CD4-positive, alpha-beta T cell treated with Interleukin-10 for 1 hour (primary cell): Measurements from ENCODE around the gene C5orf63.
"Not testable (repeated sequence)": the region's sequence is repeated elsewhere in the genome, so short reads cannot be mapped to it uniquely, and the experiment has no call there.

Experiments used
- DNase-seq: peaks from one replicate; pipeline ENCODE4 v3.0.0-alpha.2; 2020

Gene C5orf63

DNA sequence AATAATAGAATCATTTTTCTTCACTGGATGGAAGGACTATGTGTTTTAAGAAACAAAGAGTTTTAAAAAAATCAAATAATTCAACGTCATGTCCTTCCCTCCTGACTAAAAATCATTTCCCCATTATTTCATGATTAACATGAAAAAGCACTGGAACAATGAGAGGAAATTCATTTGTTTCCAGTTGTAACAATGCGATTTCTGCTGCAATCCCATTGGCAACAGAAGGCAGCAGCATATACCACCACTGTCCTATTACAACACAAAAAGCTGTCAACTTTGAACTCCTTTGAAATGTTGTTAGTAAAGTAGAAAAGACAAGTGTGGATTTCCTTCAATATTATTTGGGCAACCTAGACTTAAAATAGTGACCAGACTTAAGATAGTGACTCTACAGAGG, 3.1 kb downstream of the C5orf63 start:
- no peak for DNase-seq

GRCh38 chr5:127068493-127069214, 4.6 kb downstream of the C5orf63 start:
- no peak for DNase-seq

GRCh38 chr5:127066721-127067120, 6.6 kb downstream of the C5orf63 start:
- DNase-seq = no peak

GRCh38 chr5:127064253-127064840, 9.0 kb downstream of the C5orf63 start:
- no peak for DNase-seq

DNA sequence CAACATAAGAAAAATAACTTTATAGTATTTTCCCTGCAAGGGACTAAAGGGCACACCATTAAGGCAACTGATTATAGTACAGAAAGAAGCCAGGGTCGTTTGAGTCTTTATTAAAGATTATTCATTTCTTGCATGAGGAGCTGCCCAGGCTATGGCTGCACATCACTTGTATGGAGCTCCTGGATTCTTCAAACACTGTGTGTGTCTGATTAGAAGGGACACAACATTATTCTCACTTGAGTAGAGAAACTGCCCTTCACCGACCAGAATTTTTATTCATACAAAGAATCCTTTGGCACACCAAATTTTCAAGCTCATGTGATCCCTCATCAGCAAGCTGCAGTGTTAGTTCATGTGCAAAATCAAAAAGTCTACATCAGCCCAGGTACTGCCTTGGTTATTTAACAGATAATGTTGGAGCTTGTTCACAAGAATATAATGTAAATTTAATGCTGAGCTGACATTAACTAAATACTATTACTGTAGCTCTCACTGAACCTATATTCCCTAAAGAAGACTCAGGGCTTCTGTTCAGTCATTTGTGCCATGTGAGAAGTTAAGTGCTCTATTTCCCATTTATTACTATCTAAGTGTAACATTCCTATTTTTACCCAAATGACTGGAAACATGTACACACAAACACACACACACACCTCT, 9.9 kb downstream of the C5orf63 start:
- no peak for DNase-seq

GRCh38 chr5:127061956-127062355, 11.3 kb downstream of the C5orf63 start:
- no peak for DNase-seq

DNA sequence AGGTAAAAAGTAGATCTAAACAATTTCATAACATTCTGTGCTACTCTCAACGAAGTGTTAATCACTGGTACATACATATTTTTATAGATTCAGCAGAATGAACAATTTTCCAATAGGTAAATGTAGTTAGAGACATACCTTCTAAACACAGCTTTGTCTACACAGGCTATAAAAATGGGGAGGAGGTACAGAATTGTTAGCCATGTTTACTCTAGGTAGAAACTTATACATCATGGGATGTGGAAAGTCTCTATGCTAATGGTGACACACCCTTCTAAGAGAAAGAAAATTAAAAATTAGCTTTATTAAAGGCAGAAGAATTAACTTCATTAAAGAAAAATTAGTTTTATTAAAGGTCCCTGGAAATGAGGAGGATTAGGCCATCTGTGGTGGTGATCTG, 11.8 kb downstream of the C5orf63 start:
- DNase-seq = no peak

DNA sequence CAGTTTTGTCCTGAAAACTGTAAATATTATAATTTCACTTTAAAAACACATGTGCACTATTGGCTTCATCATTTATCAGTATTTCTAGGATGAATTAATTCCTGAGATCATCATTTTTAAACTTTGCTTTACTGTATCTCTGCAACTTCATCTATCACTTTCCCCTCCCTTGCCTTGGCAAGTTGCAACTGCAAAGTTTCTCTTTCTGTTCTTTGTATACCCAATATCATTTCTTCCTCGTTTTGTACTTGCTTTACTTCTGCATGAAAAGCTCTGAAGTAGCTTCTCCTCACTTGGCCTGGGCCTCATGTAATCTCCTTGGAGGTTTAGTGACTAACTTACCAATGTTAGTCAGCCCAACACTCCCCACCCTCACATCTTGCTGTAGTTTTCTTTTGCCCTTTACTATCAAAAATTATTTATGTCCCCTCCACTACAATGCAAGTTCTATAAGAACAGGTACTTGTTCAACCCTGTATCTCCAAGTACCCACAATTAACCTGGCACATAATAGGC, 12.8 kb downstream of the C5orf63 start:
- DNase-seq = no peak

DNA sequence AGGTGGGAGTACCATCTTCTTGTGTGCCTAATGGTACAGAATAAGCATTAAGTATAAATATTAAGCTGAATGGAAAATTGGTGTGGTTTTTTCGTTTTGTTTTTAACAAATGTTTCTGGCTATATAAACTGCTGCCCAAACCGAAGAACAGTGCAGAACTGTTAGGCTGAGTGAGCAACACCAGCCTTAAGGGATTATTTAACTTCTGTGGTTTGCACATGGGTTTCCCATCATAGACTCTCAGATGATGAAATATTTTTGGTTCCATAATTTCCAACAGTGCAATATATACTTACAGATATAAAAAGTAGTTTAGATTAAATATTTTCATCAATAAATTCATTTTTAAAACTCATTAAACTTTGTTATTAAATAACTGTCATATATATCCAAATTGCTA, 16.4 kb downstream of the C5orf63 start:
- no peak for DNase-seq

DNA sequence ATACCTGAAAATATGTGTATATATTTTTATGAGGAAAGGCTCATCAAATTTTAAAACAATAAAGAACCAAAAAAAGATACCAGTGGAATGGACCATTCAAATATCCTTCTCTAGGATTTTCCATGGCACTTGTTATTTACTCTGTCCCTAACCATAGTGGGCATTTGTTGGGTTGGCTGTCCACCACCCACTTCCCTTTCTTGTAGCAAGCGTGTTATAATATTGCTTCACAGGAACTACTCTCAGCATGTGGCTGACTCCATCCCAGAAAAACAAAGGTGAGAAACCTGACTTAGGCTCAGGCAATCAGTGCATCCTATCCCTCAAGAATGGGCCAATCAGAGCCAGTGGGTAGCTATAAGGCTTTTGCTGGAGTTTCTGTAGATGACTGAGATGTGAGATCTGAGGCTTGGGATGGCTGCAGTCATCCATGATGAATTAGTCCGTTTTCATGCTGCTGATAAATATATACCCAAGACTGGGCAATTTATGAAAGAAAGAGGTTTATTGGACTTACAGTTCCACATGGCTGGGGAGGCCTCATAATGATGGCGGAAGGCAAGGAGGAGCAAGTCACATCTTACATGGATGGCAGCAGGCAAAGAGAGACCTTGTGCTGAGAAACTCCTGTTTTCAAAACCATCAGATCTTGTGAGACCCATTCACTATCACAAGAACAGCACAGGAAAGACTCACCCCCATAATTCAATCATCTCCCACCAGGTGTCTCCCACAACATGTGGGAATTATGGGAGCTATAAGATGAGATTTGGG, 17.2 kb downstream of the C5orf63 start:
- no peak for DNase-seq

- DNase-seq = not testable (repeated sequence)
Measured at GRCh38 chr5:127053551-127053950, 19.8 kb downstream of the C5orf63 start.

DNA sequence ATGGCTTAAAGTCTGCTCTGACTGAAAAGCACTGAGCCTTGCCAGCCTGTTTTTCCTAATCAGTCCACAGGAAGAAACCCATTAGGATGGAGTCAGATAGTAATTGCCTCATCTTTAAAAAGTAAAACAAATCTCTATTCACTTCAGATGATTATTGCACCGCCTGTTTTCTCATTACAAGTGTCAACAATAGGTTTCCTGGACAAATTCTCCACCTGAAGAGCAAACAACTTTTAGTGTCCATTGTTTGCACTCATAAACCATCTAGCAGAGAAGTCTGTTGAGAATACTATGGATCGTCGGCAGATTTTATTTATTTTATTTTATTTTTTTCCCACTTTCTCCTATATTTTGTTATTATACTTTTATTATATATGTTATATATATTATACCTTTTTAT, 20.3 kb downstream of the C5orf63 start:
- no peak for DNase-seq

DNA sequence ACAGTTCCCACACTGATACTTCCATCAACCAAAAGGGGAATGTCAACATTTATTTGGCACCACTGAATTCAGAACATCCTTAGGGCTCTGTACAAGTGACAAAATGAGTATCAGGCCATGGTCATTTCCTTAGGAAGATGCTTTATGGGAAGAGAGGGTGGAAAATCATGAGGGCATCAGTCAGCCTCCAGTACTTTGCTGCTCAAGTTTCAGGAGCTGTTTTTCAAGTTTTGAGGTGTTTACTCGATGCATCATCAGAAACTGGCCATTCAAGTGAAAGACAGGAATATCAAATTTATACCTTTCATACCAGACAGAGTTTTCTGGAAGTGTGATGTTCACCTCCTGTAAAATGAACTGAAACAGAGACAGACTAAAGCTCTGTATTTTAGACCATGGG, 21.7 kb downstream of the C5orf63 start:
- DNase-seq = no peak

- no peak for DNase-seq
Measured at GRCh38 chr5:127046343-127047072, 26.8 kb downstream of the C5orf63 start.

DNA sequence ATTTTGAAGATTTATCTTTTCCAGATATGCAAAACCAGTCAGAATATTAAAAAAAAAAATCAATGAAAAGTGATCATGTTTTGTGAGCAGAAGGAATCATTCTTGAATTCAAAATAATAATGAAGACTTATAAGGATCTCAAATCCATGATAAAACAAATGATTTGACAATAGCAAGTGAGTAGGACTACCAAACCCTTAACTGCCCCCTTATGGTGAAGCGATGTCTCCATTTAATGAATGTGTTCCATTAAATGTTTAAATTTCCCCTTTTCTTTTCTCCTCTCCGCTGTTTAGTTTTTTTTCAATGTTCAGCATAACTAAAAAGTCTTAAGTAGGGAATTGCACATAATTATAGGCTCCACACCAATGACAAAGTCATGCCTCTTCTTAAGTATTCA, 30.7 kb downstream of the C5orf63 start:
- no peak for DNase-seq

DNA sequence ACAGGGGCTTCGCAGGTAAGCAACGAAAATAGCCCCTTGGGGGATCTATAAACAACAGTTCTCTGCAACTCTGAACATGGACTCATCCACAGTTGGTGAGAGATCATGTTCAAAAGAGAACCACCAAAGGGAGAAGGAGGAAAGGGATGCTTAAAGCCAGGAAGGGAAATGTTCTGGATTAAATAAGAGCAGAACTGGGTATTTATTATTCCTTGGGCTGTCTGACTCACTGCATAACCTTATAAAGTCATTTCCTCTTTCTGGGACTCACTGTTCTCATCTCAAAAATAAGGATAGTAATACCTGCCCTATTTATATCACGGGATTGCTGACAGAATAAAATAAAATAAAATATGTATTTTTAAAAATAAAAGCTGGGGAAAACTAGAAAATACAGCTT, 31.7 kb downstream of the C5orf63 start:
- no peak for DNase-seq

DNA sequence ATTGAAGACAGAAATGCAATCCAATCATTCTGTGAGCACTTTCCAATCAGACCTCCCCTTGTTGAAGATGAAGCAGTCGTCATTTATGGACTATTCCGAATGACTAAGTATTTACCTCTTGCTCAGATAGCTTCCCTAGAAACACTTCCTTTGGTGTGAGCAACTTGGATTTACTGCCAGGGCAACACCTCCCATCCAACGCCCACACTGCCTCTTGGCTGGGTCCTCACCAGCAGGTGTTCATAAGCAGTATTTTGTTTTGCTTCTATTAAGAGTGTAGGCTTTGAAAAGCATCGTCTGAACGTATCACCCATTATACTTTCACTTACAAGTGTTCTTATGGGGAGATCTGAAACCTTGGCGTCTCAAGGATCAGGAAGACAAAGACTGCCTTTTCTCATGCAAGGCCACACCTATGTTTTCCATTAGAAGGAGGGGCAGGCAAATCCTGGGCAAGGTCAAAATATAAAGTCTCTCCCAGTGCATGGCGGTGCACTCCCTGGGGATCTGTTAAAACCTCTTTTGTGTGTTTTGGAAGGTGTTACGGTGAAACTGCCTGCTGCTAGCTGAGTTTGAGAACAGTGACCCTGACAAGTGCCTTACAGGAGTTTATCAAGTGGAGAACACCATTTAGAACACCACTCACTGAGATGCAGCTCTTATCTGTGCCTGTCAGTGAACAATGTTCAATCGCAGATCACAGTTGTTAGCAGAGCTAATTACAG, 32.3 kb downstream of the C5orf63 start:
- DNase-seq = no peak

GRCh38 chr5:127038550-127038949, 34.8 kb downstream of the C5orf63 start:
- no peak for DNase-seq

- no peak for DNase-seq
Measured at GRCh38 chr5:127031863-127032232, 41.5 kb downstream of the C5orf63 start.

- DNase-seq = peak; percentile 21
Measured at GRCh38 chr5:127031147-127031862, 42.0 kb downstream of the C5orf63 start.
